Ramos (cell line): ENCODE measurements around the gene CFAP57.
"Not testable (repeated sequence)": the region's sequence is repeated elsewhere in the genome, so short reads cannot be mapped to it uniquely, and the experiment has no call there.

Experiments
- in situ Hi-C: fragments of 300-500 bp; cut with MboI; formaldehyde crosslinking; loops from one replicate; pipeline ENCODE4 v1.14.3; 2022; ENCODE audit warnings: low sequenced_read_pairs; ENCODE audit not compliant: unreplicated experiment

Gene CFAP57

GRCh38 chr1:43171312-43171875 is 736 bp upstream of the CFAP57 start:
- in situ Hi-C loops = no loop called here

GRCh38 chr1:43172527-43172972 is 420 bp downstream of the CFAP57 start:
- in situ Hi-C loops = no loop called here

DNA sequence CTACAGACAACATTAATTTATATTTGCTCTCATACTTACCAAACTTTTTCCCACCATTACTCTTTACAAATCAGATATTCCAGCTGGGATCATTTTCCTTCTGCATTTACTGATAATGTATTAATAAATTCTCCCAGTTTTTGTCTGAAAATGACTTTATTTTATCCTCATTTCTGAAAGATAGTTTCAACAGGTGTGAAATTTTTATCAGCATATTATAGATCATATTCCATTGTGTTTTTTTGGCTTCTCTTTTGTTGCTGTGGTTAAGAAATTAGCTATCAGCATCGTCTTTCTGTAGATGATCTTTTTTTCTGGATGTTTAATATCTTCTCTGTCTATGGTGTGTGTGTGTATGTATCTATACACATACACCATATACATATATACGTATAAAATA is 2.7 kb downstream of the CFAP57 start:
- in situ Hi-C loops = no loop called here

DNA sequence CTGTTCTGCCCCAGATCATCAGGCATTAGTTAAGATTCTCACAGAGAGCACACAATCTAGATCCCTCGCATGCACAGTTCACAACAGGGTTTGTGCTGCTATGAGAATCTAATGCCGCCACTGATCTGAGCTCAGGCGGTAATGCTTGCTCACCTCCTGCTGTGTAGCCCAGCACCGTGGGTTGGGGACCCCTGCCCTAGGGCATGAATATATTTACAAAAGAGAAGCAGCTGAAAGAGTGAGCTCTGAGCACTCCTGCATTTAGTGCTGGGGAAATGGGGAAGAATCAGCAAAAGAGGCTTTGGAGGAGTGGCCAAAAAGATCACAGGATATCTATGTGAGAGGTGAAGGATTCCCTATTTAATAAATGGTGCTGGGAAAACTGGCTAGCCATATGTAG is 5.6 kb downstream of the CFAP57 start:
- in situ Hi-C loops = no loop called here

GRCh38 chr1:43184388-43184787 is 12.3 kb downstream of the CFAP57 start:
- in situ Hi-C loops = no loop called here

- in situ Hi-C loops = no loop called here
Observed at GRCh38 chr1:43184995-43185394, 12.9 kb downstream of the CFAP57 start.

- in situ Hi-C loops = no loop called here
Observed at GRCh38 chr1:43188106-43188505, 16.0 kb downstream of the CFAP57 start.

DNA sequence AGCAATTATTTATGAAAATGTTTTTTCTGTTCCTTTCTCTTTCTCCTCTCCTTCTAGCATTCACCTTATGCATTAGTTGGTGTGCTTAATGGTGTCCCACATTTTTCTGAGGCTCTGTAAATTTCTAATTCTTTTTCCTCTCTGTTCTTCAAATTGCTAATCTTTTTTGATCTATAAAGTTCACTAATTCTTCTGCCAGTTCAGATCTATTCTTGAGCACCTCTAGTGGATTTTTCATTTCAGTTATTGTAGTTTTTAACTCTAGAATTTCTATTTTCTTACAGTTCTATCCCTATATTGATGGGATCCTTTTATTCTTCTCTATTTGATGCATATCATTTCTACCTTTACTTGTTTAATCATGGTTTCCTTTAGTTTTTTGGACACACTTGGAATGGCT is 22.4 kb downstream of the CFAP57 start:
- in situ Hi-C loops = no loop called here

- in situ Hi-C loops = no loop called here
Observed at GRCh38 chr1:43197343-43198127, 25.4 kb downstream of the CFAP57 start.

DNA sequence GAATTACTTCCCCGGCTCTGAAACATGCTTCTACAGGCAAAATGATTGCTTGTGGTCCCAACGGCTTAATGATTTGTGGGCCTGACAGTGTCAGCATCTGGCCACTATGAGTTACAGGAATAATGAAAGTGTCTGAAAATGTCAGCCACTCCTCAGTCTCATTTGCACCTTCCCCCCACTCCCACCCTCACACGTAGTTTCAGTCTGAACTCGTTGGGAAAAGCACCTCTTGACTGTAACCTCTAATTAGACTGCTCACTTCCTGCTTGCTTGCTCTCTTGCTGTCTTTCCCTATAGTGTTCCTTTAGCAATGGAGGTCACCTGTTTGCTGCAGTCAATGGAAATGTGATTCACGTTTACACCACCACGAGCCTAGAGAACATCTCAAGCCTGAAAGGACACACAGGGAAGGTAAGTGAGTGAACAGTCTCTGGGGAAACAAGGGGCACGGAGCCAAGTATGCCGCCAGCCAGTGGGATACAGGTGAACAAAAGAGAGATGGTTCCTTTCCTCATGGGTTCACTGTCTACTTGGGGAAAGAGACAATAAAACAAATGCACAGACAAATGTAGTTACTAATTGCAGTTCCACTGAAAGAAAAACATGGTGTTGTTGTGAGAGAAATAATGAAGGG is 27.1 kb downstream of the CFAP57 start:
- in situ Hi-C loops = no loop called here

GRCh38 chr1:43203859-43204258 is 31.7 kb downstream of the CFAP57 start:
- in situ Hi-C loops = no loop called here

DNA sequence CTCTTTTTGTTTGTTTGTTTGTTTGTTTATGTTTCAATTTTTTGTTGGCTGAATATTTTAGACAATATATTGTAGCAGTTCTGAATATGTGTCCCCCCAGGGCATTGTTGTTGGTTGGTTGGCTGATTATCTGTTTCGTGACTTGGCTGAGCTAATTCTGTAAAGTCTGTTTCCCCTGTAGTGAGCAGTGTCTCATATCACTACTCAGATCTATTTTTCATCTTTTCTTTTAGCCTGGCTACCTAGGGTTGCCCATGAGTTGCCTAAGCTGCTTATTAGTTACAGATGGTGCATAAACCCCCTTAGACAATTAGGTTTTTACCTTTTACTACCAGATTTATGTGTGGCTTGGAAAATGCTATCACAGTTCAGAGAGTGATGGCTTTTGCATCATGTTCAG is 32.3 kb downstream of the CFAP57 start:
- in situ Hi-C loops = no loop called here

DNA sequence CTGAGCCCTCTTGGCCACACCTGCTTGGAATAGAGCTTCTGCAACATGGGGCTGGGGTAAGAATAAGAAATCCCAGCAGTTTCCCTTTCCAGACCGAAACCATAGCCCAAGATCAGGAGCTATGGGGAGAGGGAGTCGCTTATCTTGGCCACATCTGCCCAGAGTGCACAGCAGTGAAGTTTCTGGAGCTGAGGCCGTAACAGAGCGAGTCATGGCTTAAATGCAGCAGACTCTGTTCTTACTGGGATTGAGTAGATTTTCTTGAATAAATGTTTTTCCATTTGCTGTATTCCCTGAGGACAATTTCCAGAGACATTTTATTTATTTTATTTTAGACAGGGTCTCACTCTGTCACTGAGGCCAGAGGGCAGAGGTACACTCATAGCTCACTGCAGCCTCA is 33.5 kb downstream of the CFAP57 start:
- in situ Hi-C loops = no loop called here

GRCh38 chr1:43206600-43207228 is 34.6 kb downstream of the CFAP57 start:
- in situ Hi-C loops = no loop called here

DNA sequence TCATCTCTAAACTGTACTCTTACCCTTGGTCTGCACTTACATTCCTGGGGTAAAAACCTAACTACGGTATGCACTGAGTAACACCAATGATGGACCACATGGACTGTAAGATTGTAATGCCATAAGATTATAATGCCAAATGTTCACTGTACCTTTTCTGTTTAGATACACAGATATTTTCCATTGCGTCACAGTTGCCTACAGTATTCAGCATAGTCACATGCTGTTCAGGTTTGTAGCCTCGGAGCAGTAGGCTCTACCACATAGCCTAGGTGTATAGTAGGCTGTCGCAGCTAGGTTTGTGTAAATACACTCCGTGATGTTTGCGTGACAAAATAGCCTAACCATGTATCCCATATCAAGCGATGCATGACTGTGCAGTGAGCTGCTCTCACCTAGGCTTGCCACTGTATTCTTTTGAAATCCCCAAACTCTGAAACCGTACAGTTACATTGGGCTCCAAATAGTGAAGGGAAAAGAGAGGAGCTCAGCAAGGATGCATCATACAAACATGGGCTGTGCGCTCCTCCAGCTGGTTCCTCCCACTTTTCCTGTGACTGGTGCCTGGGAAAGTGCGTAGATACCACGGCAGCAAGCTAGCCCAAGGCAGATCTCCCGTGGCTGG is 35.2 kb downstream of the CFAP57 start:
- in situ Hi-C loops = no loop called here

DNA sequence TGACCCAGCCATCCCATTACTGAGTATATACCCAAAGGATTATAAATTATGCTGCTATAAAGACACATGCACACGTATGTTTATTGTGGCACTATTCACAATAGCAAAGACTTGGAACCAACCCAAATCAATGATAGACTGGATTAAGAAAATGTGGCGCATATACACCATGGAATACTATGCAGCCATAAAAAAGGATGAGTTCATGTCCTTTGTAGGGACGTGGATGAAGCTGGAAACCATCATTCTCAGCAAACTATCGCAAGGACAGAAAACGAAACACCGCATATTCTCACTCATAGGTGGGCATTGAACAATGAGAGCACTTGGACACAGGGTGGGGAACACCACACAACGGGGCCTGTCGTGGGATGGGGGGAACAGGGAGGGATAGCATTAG is 36.1 kb downstream of the CFAP57 start:
- in situ Hi-C loops = not testable (repeated sequence)

DNA sequence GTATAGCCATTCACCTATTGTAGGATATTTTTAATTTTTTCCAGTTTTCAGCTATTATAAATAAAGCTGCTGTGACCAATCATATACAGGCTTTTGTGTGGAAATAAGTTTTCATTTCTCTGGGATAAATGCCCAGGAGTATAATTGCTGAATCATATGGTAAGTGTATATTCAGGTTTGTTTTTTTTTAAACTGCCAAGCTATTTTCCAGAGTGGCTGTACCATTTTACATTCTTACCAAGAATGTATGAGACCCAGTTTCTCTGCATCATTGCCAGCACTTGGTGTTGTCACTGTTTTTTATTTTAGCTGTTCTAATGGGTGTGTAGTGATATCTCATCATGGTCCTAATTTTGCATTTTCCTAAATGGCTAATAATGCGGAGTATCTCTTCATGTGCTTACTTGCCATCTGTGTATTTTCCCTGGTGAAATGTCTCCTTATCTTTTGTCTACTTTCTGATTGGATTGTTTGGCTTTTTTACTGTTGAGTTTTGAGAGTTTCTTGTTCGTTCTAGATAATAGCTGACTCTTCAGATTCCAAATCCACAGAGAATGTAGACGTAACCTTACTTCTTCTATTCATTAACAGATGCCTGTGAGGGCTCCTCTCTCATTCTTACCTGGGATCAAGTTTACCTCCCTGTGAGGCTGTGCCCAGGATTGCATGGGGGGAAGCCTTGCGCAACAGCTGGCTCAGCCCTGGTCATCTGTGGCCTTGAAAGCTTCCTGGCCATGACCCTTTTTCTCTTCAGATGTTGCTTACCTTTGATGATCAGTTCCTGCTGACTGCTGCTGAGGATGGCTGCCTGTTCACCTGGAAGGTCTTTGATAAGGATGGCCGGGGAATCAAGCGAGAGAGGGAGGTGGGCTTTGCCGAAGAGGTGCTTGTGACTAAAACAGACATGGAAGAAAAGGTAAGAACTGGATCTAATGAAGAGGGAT is 42.6 kb downstream of the CFAP57 start:
- in situ Hi-C loops = no loop called here

DNA sequence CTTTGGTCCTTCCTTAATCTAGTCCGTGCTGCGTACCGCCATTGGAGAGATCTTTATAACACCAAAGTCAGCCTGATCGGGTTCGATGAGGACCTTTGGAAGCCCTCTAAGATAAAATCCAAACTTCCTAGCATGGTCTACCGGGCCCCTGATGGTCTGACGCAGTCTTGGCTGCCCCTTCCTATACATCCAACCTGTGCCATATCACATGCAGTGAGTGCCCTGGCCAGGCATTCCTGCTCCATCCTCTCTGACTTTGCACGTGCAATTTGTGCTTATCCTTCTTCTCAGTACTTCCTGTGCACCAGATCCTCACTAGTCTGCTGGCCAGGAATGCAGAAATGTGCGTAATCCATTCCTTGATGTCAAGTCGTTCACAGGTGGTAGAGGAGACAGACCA is 45.6 kb downstream of the CFAP57 start:
- in situ Hi-C loops = no loop called here

GRCh38 chr1:43220905-43221778 is 49.0 kb downstream of the CFAP57 start:
- in situ Hi-C loops = no loop called here
